Measurements from ENCODE around the gene BRD8.

Gene BRD8

DNA sequence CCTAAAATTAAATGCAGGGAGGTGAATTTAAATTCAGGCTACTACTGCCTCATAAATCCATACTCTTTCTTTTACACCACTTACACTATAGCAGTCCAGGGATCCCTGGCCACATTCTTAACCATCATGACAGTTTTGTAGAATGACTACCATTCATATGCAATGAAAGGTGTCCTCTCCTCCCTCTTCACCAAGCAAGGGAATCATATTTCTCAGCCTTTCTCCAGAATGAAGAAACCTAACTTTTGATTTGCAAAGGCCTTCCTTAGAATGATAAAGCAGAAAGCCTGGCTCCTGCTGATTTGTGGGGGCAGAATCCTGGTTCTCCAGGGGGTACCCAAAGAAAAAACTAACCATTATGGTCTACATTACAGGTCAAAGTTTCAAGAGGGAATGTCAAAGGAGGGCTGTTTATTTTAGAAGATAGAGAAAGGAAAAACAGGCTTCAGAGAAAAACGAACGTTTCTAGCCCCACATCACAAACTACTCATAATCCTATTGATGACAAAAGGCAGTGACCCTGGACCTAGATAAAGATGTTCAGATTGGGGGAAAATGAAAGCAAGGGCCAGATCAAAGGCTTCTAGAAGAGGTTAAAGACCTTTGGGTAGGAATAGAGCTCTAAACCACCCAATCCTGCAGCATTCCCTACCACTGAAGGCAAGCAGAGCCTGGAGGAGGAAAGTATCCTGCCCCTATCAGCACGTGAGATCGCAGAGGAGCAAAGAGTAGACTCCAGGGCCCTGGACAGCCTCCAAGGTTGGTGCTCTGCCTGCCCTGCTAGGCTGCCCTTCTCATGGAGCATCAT is 83.1 kb downstream of the BRD8 start:
- TF ChIP-seq, protein P1, sequence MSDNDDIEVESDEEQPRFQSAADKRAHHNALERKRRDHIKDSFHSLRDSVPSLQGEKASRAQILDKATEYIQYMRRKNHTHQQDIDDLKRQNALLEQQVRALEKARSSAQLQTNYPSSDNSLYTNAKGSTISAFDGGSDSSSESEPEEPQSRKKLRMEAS (IDR thresholded peaks at IDR 0.05), result no peak
- TF ChIP-seq FOXM1 (IDR thresholded peaks at IDR 0.05; ENCODE audit: borderline replicate concordance, low read depth), result no peak
- no peak for TF ChIP-seq CREB1 (IDR thresholded peaks at IDR 0.05; ENCODE audit: low read depth)
- no peak for TF ChIP-seq RAD21 (IDR thresholded peaks at IDR 0.05; ENCODE audit: low read depth)
- no peak for TF ChIP-seq ZBTB7A (IDR thresholded peaks at IDR 0.05; ENCODE audit: low read depth)
- TF ChIP-seq YY1 (IDR thresholded peaks at IDR 0.05; ENCODE audit: low read depth), result no peak
- no peak for TF ChIP-seq NFIC (IDR thresholded peaks at IDR 0.05)
- TF ChIP-seq EP300 (IDR thresholded peaks at IDR 0.05; ENCODE audit: borderline replicate concordance), result no peak
- TF ChIP-seq TEAD4 (IDR thresholded peaks at IDR 0.05), result no peak
- TF ChIP-seq, protein P2, sequence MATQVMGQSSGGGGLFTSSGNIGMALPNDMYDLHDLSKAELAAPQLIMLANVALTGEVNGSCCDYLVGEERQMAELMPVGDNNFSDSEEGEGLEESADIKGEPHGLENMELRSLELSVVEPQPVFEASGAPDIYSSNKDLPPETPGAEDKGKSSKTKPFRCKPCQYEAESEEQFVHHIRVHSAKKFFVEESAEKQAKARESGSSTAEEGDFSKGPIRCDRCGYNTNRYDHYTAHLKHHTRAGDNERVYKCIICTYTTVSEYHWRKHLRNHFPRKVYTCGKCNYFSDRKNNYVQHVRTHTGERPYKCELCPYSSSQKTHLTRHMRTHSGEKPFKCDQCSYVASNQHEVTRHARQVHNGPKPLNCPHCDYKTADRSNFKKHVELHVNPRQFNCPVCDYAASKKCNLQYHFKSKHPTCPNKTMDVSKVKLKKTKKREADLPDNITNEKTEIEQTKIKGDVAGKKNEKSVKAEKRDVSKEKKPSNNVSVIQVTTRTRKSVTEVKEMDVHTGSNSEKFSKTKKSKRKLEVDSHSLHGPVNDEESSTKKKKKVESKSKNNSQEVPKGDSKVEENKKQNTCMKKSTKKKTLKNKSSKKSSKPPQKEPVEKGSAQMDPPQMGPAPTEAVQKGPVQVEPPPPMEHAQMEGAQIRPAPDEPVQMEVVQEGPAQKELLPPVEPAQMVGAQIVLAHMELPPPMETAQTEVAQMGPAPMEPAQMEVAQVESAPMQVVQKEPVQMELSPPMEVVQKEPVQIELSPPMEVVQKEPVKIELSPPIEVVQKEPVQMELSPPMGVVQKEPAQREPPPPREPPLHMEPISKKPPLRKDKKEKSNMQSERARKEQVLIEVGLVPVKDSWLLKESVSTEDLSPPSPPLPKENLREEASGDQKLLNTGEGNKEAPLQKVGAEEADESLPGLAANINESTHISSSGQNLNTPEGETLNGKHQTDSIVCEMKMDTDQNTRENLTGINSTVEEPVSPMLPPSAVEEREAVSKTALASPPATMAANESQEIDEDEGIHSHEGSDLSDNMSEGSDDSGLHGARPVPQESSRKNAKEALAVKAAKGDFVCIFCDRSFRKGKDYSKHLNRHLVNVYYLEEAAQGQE (IDR thresholded peaks at IDR 0.05; ENCODE audit: low read depth), result no peak
- TF ChIP-seq TCF12 (IDR thresholded peaks at IDR 0.05; ENCODE audit: low read depth), result no peak
- TF ChIP-seq, protein P3, sequence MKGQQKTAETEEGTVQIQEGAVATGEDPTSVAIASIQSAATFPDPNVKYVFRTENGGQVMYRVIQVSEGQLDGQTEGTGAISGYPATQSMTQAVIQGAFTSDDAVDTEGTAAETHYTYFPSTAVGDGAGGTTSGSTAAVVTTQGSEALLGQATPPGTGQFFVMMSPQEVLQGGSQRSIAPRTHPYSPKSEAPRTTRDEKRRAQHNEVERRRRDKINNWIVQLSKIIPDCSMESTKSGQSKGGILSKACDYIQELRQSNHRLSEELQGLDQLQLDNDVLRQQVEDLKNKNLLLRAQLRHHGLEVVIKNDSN (IDR thresholded peaks at IDR 0.05), result no peak
- no peak for TF ChIP-seq EGR1 (IDR thresholded peaks at IDR 0.05)
- TF ChIP-seq CEBPB (IDR thresholded peaks at IDR 0.05), result no peak
- no peak for TF ChIP-seq TAF1 (IDR thresholded peaks at IDR 0.05; ENCODE audit: low read depth)

DNA sequence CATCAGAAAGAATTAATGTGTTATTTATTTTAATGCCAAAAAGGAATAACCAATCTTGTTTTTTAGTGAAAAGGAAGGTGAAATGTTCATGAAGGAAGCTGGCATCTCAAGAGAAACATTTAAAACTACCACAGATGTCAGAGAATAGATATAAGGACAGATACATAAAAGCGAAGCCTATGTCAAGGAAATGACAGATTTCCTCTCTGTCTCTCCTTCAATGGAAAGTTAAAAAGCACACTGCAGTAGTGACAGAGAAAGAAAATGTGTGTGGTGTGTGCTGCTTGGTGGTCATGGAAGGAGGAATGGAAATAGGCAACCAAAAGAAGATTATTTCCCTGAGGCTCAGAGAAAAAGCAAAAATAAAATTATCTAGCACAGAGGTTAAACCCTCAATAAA is 85.4 kb downstream of the BRD8 start:
- TF ChIP-seq RAD21 (IDR thresholded peaks at IDR 0.05; ENCODE audit: low read depth) (no peak), YY1 (IDR thresholded peaks at IDR 0.05; ENCODE audit: low read depth) (no peak), CREB1 (IDR thresholded peaks at IDR 0.05; ENCODE audit: low read depth) (no peak), TAF1 (IDR thresholded peaks at IDR 0.05; ENCODE audit: low read depth) (no peak), TCF12 (IDR thresholded peaks at IDR 0.05; ENCODE audit: low read depth) (no peak), CEBPB (IDR thresholded peaks at IDR 0.05) (no peak), EP300 (IDR thresholded peaks at IDR 0.05; ENCODE audit: borderline replicate concordance) (no peak), ZBTB7A (IDR thresholded peaks at IDR 0.05; ENCODE audit: low read depth) (no peak), TEAD4 (IDR thresholded peaks at IDR 0.05) (no peak), FOXM1 (IDR thresholded peaks at IDR 0.05; ENCODE audit: borderline replicate concordance, low read depth) (no peak), EGR1 (IDR thresholded peaks at IDR 0.05) (no peak), NFIC (IDR thresholded peaks at IDR 0.05) (no peak)
- TF ChIP-seq, protein P3 (IDR thresholded peaks at IDR 0.05), result no peak
- TF ChIP-seq, protein P1 (IDR thresholded peaks at IDR 0.05), result no peak
- TF ChIP-seq, protein P2 (IDR thresholded peaks at IDR 0.05; ENCODE audit: low read depth), result no peak

DNA sequence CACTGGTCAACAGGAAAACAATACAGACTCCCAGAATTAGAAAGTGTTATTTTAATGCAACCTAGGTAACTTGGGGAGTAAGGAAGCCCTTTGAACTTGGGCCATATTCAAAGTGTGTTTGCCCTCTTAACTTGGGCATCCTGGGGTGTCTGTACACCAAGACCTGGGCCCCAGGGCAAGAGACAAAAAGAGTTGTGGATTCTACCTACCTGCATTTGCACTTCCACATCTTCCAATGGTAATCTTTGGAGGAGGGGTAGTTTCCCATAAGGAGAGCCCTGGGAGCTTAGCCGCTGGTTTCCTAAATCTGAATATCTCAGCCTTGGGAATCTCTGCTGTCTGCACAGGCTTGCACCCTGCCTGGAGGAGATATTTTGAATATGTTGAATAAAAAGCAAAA is 86.1 kb downstream of the BRD8 start:
- no peak for TF ChIP-seq EGR1 (IDR thresholded peaks at IDR 0.05)
- no peak for TF ChIP-seq CREB1 (IDR thresholded peaks at IDR 0.05; ENCODE audit: low read depth)
- TF ChIP-seq, protein P1 (IDR thresholded peaks at IDR 0.05), result no peak
- TF ChIP-seq YY1 (IDR thresholded peaks at IDR 0.05; ENCODE audit: low read depth), result no peak
- no peak for TF ChIP-seq TEAD4 (IDR thresholded peaks at IDR 0.05)
- TF ChIP-seq FOXM1 (IDR thresholded peaks at IDR 0.05; ENCODE audit: borderline replicate concordance, low read depth), result no peak
- no peak for TF ChIP-seq EP300 (IDR thresholded peaks at IDR 0.05; ENCODE audit: borderline replicate concordance)
- TF ChIP-seq TAF1 (IDR thresholded peaks at IDR 0.05; ENCODE audit: low read depth), result no peak
- no peak for TF ChIP-seq RAD21 (IDR thresholded peaks at IDR 0.05; ENCODE audit: low read depth)
- TF ChIP-seq, protein P3 (IDR thresholded peaks at IDR 0.05), result no peak
- TF ChIP-seq, protein P2 (IDR thresholded peaks at IDR 0.05; ENCODE audit: low read depth), result no peak
- TF ChIP-seq ZBTB7A (IDR thresholded peaks at IDR 0.05; ENCODE audit: low read depth), result no peak
- TF ChIP-seq NFIC (IDR thresholded peaks at IDR 0.05), result no peak
- no peak for TF ChIP-seq CEBPB (IDR thresholded peaks at IDR 0.05)
- no peak for TF ChIP-seq TCF12 (IDR thresholded peaks at IDR 0.05; ENCODE audit: low read depth)

Measured in Ishikawa (cell line).